GM13977 (cell line): Measurements from ENCODE around the gene NAA16.

ENCODE experiments used
- DNase-seq: peaks from one replicate; pipeline ENCODE4 v3.0.0; 2012; ENCODE audit warnings: low spot score
- CTCF ChIP-seq: IDR thresholded peaks from 2 replicates; pipeline ENCODE4 v1.5.1; 2012; ENCODE audit warnings: mild to moderate bottlenecking, control low read depth; ENCODE audit not compliant: insufficient read depth; ENCODE audit errors: extremely low read depth, missing control alignments
- in situ Hi-C: fragments of 300-500 bp; cut with MboI; formaldehyde crosslinking; loops from one replicate; pipeline ENCODE4 v1.12.0; 2022; ENCODE audit warnings: low sequenced_read_pairs, low pct_unique_long_range_greater_than_20kb, mixed read lengths, inconsistent platforms; ENCODE audit not compliant: unreplicated experiment

Gene NAA16

GRCh38 chr13:41409611-41410010 lies 98.5 kb downstream of the NAA16 start:
- TF ChIP-seq CTCF = no peak
- in situ Hi-C loops = loop anchor here (25.0 kb wide), 1 partner anchor 228 kb away; no protein-coding TSS in a partner anchor
- DNase-seq = no peak

GRCh38 chr13:41411060-41411459 lies 100.0 kb downstream of the NAA16 start:
- no peak for DNase-seq
- no peak for TF ChIP-seq CTCF
- in situ Hi-C loops = loop anchor here (25.0 kb wide), 1 partner anchor 226 kb away; no protein-coding TSS in a partner anchor

- TF ChIP-seq CTCF = peak; percentile 25
- in situ Hi-C loops = loop anchor here (25.0 kb wide), 1 partner anchor 226 kb away; no protein-coding TSS in a partner anchor
- no peak for DNase-seq
Measured at GRCh38 chr13:41411522-41411921, 100.5 kb downstream of the NAA16 start.

GRCh38 chr13:41413872-41414271 lies 102.8 kb downstream of the NAA16 start:
- in situ Hi-C loops = loop anchor here (25.0 kb wide), 1 partner anchor 223 kb away; no protein-coding TSS in a partner anchor
- no peak for TF ChIP-seq CTCF
- DNase-seq = no peak

GRCh38 chr13:41416276-41416675 lies 105.2 kb downstream of the NAA16 start:
- in situ Hi-C loops = loop anchor here (25.0 kb wide), 1 partner anchor 221 kb away; no protein-coding TSS in a partner anchor
- no peak for TF ChIP-seq CTCF
- no peak for DNase-seq

GRCh38 chr13:41418027-41418426 lies 107.0 kb downstream of the NAA16 start:
- in situ Hi-C loops = loop anchor here (25.0 kb wide), 1 partner anchor 219 kb away; no protein-coding TSS in a partner anchor
- no peak for TF ChIP-seq CTCF

More at GRCh38 chr13:41418027-41418426, 107.0 kb downstream of the NAA16 start:
- no peak for DNase-seq
